Esophagus (tissue), 2 donors: ENCODE data around the gene P2RY6. TPM values are rescaled to one million over a fixed set of nuclear protein-coding genes. Genes with fewer than 3 reads are reported as not detected.

Source experiments
- H3K27ac ChIP-seq, 2 donors: one replicate each; pipeline ENCODE4 v1.5.1; 2013; ENCODE audit warnings: low read depth in 2 of 2, mild to moderate bottlenecking in 2 of 2, inconsistent platforms in 1 of 2, low read length in 1 of 2, moderate library complexity in 1 of 2
- H3K27me3 ChIP-seq, 2 donors: one replicate each; pipeline ENCODE4 v1.6.1; 2013; ENCODE audit warnings: low read length in 2 of 2, control low read depth in 1 of 2, mild to moderate bottlenecking in 1 of 2; ENCODE audit not compliant: insufficient read depth in 2 of 2, control insufficient read depth in 1 of 2
- H3K36me3 ChIP-seq, 2 donors: one replicate each; pipeline ENCODE4 v1.6.1; 2013; ENCODE audit warnings: low read length in 1 of 2; ENCODE audit not compliant: control insufficient read depth in 2 of 2, insufficient read depth in 2 of 2
- H3K4me1 ChIP-seq, 2 donors: one replicate each; pipeline ENCODE4 v1.6.1; 2013; ENCODE audit warnings: low read length in 1 of 2; ENCODE audit not compliant: control insufficient read depth in 2 of 2, insufficient read depth in 2 of 2
- H3K4me3 ChIP-seq, 2 donors: one replicate each; pipeline ENCODE4 v1.5.1; 2013; ENCODE audit warnings: low read length in 2 of 2, mild to moderate bottlenecking in 2 of 2, low read depth in 1 of 2, moderate library complexity in 1 of 2
- H3K9me3 ChIP-seq, 2 donors: one replicate each; pipeline ENCODE4 v1.6.1; 2013; ENCODE audit warnings: mild to moderate bottlenecking in 2 of 2, low read depth in 1 of 2, low read length in 1 of 2, moderate library complexity in 1 of 2; ENCODE audit not compliant: control insufficient read depth in 2 of 2, insufficient read depth in 1 of 2
- WGBS, 2 donors: extraction: QIAGEN DNeasy Blood & Tissue Kit; methylation state at CpG; one replicate each; pipeline ENCODE4 v1.1.7; 2013; 5-methylcytosine and 5-hydroxymethylcytosine counted together
- polyA plus RNA-seq, 2 donors: library from polyadenylated mRNA; stranded (reverse); fragments of 200-250 nt; gene quantifications; one replicate each; pipeline ENCODE4 v1.2.3, GENCODE V29; 2013
- donor health status: healthy with polysubstance abuse.
- donor health status: Bipolar disorder and iron deficiency.

Gene P2RY6
- polyA plus RNA-seq, 2 donors, result 0.71 to 1.7 TPM

DNA sequence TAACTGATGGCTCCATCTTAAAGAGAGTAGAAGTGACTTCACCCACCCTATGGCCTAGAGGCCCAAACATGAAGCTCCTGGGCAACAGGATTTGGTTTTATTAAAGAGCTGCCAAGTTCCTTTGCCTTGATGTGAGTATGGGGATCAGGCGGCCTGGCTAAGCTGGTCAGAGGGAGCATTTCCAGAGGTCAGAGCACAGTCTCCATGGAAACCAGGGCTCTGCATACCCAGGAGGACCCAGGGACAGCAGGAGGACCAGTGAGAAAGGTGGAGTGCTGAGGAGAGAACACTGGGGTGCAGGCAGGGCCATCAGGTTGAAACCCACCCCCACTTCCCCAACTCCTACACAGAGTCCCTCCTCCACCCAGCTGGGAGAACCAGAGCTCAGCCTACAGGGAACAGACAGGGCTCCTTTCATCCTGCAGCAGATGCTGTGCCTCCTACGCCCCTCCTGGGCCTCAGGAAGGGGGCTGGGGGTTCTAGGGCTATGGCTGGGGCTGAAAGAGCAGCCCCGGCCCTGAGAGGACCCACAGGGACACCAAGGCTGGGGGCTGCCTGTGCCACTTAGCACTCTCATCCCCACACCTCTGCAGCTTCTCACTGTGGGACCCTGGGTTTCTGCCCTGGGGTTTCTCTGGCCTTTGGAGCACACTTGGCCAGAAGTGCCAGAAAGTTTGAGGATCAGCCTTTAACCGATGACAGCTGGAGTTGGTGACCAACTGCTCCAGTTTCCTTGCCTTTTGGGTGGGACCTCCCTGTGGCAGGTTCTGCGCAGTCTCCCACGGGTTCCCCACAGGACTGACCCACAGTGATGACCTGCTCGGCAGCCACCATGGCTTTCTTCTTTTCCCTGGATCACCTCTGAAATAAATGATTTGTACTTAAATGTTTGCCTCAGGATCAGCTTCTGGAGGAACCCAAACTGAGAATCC, 13.8 kb upstream of the P2RY6 start:
- peaks cover 0 to 2% of the 10 kb centered on the region in 2 donors for H3K4me1 ChIP-seq
- no peaks in the 10 kb centered on the region for H3K9me3 ChIP-seq
- no peaks in the 10 kb centered on the region for H3K36me3 ChIP-seq
- H3K4me3 ChIP-seq, result no peak overlapping the region
- H3K27ac ChIP-seq, result no peak overlapping the region
- 87 to 89% methylated on average over 7 of the region's 7 CpGs for WGBS, 2 donors
- peaks cover 0 to under 1% of the 10 kb centered on the region in 2 donors for H3K27me3 ChIP-seq

DNA sequence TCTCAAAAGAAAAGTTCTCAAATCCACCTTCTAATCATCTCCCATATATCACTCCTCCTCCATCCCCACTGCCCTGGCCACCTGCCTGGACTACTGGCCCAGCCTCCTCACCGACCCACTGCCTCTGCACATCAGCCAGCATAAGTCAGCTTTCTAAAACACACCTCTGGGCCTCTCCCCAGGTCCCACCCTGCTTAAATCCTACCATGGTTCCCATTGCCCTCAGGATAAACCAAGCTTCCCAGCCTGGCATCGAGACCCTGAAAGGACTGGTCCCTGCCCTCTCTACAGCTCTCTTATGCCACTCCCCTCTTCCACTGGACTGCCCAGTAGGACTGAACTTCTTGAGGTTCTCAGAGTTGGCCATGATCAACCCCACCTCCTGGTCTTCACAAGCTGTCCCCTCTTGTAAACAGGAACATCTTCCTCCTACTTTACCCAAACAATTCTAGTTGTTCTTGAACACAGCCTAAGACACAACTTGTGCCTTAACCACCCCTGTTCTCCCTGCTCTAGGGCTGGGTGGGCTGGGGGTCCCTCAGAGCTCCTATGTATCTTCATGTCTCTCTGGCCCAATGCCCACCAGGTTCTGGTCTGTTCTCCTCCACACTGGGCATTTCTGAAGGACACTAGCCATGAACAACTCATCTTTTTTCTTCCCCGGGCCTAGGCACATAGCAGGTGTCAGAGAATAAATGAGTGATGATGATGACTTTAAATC, 12.6 kb upstream of the P2RY6 start:
- peaks cover 0 to 9% of the 10 kb centered on the region in 2 donors for H3K27me3 ChIP-seq
- peaks cover 3 to 4% of the 10 kb centered on the region in 2 donors for H3K4me1 ChIP-seq
- H3K27ac ChIP-seq, result no peak overlapping the region
- H3K9me3 ChIP-seq, result no peaks in the 10 kb centered on the region
- no peak overlapping the region for H3K4me3 ChIP-seq
- WGBS, 2 donors, result 79 to 83% methylated on average over 3 of the region's 3 CpGs
- H3K36me3 ChIP-seq, result no peaks in the 10 kb centered on the region

- no peaks in the 10 kb centered on the region for H3K36me3 ChIP-seq
- H3K27me3 ChIP-seq, result peaks cover 0 to 13% of the 10 kb centered on the region in 2 donors
- no peak overlapping the region for H3K27ac ChIP-seq
- no peaks in the 10 kb centered on the region for H3K9me3 ChIP-seq
- peaks cover 3 to 4% of the 10 kb centered on the region in 2 donors for H3K4me1 ChIP-seq
- H3K4me3 ChIP-seq, result no peak overlapping the region
These were observed 12.0 kb upstream of the P2RY6 start for GRCh38 chr11:73260127-73260457.

- Histone ChIP-seq H3K27me3 (peaks cover 0 to 13% of the 10 kb centered on the region in 2 donors), H3K36me3 (no peaks in the 10 kb centered on the region), H3K27ac (no peak overlapping the region), H3K4me1 (peaks cover 3 to 4% of the 10 kb centered on the region in 2 donors), H3K4me3 (no peak overlapping the region), H3K9me3 (no peaks in the 10 kb centered on the region)
- WGBS, 2 donors, result 64% methylated on average over 5 of the region's 5 CpGs
These were observed 9.2 kb upstream of the P2RY6 start for GRCh38 chr11:73262851-73263495.

GRCh38 chr11:73263640-73264039, 8.5 kb upstream of the P2RY6 start:
- Histone ChIP-seq H3K27me3 (peaks cover 0 to 13% of the 10 kb centered on the region in 2 donors), H3K4me3 (no peak overlapping the region), H3K36me3 (no peaks in the 10 kb centered on the region), H3K27ac (no peak overlapping the region), H3K9me3 (no peaks in the 10 kb centered on the region), H3K4me1 (peaks cover 2 to 3% of the 10 kb centered on the region in 2 donors)
- WGBS, 2 donors, result 80 to 86% methylated on average over 2 of the region's 2 CpGs

DNA sequence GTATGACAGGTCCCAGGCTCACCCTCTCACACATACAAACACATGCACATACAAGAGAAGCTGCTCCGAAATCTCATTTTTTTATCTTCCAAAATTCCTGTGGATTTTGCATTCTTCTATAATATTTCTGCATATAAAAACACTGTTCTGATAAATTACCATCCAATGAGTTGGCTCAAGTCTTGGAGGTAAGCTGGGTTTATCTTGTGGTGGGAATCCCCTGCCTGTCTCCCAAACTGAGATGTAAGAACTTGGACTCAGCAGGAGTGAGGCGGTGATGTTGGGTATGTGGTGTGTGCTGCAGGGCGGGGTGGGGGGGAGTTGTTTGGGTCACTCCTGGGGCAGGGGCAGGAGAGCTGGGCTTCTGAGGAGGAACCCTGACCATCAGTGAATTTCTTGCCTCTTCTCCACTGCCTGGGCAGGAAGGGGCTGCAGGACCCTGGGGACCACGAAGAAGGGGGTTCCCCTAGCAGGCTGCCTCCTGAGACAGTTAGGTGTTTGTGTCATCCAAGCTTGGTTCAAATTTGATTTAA, 6.8 kb upstream of the P2RY6 start:
- WGBS, 2 donors, result 77 to 87% methylated on average over 4 of the region's 4 CpGs
- H3K27ac ChIP-seq, result no peak overlapping the region
- no peaks in the 10 kb centered on the region for H3K36me3 ChIP-seq
- peaks cover 0 to 13% of the 10 kb centered on the region in 2 donors for H3K27me3 ChIP-seq
- peaks cover 2 to 5% of the 10 kb centered on the region in 2 donors for H3K4me1 ChIP-seq
- H3K9me3 ChIP-seq, result no peaks in the 10 kb centered on the region
- no peak overlapping the region for H3K4me3 ChIP-seq

- Histone ChIP-seq H3K4me1 (peaks cover 2 to 5% of the 10 kb centered on the region in 2 donors), H3K27me3 (peaks cover 0 to 13% of the 10 kb centered on the region in 2 donors), H3K27ac (no peak overlapping the region), H3K9me3 (no peaks in the 10 kb centered on the region), H3K36me3 (no peaks in the 10 kb centered on the region), H3K4me3 (no peak overlapping the region)
- 87 to 90% methylated on average over 3 of the region's 3 CpGs for WGBS, 2 donors
These were observed 6.1 kb upstream of the P2RY6 start for GRCh38 chr11:73265853-73266645.

DNA sequence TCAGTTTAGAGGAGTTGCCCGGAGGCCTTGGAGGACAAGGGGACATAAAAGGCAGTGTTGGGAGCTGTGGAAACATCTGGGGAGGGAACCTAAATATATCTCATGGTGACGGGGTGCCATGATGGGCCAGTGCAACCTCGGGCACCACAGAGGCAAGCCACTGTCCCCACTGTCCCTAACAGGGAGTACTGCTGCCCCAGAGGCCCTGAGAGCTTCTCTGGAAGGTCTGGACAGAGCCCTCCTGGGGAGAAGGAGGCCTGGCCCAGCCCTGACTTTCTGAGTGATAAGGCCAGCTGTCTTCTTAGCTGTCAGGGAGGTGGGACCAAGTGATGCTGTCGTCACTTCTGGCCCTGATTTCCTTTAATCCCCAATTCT, 5.5 kb upstream of the P2RY6 start:
- H3K36me3 ChIP-seq, result no peaks in the 10 kb centered on the region
- H3K27me3 ChIP-seq, result peaks cover 0 to 13% of the 10 kb centered on the region in 2 donors
- no peak overlapping the region for H3K27ac ChIP-seq
- H3K4me1 ChIP-seq, result peaks cover 2 to 5% of the 10 kb centered on the region in 2 donors
- H3K4me3 ChIP-seq, result no peak overlapping the region
- H3K9me3 ChIP-seq, result no peaks in the 10 kb centered on the region
- 83% methylated on average over 4 of the region's 4 CpGs for WGBS, 2 donors
